Stomach smooth muscle (tissue), 2 donors: ENCODE data around the gene TLR2.

Experiments
- H3K27ac ChIP-seq: one replicate; pipeline ENCODE4 v1.7.0; 2013; ENCODE audit warnings: mild to moderate bottlenecking, low read length, inconsistent platforms
- H3K27me3 ChIP-seq, 2 donors: one replicate each; pipeline ENCODE4 v1.7.0; 2013; ENCODE audit warnings: low read length in 2 of 2; ENCODE audit not compliant: insufficient read depth in 2 of 2, control insufficient read depth in 1 of 2
- H3K36me3 ChIP-seq, 2 donors: one replicate each; pipeline ENCODE4 v1.7.0; 2013; ENCODE audit warnings: low read length in 2 of 2; ENCODE audit not compliant: control insufficient read depth in 2 of 2, insufficient read depth in 2 of 2
- H3K4me1 ChIP-seq: one replicate; pipeline ENCODE4 v1.7.0; 2013; ENCODE audit warnings: low read length; ENCODE audit not compliant: control insufficient read depth, insufficient read depth
- H3K4me3 ChIP-seq, 2 donors: one replicate each; pipeline ENCODE4 v1.7.0; 2013; ENCODE audit warnings: low read length in 2 of 2
- H3K9ac ChIP-seq, 2 donors: one replicate each; pipeline ENCODE4 v1.7.0; 2013; ENCODE audit warnings: low read length in 2 of 2, mild to moderate bottlenecking in 1 of 2
- H3K9me3 ChIP-seq, 2 donors: one replicate each; pipeline ENCODE4 v1.7.0; 2013; ENCODE audit warnings: low read length in 2 of 2; ENCODE audit not compliant: control insufficient read depth in 2 of 2
- donor health status: healthy.
- donor health status: Pancreatic carcinoma.

Gene TLR2

DNA sequence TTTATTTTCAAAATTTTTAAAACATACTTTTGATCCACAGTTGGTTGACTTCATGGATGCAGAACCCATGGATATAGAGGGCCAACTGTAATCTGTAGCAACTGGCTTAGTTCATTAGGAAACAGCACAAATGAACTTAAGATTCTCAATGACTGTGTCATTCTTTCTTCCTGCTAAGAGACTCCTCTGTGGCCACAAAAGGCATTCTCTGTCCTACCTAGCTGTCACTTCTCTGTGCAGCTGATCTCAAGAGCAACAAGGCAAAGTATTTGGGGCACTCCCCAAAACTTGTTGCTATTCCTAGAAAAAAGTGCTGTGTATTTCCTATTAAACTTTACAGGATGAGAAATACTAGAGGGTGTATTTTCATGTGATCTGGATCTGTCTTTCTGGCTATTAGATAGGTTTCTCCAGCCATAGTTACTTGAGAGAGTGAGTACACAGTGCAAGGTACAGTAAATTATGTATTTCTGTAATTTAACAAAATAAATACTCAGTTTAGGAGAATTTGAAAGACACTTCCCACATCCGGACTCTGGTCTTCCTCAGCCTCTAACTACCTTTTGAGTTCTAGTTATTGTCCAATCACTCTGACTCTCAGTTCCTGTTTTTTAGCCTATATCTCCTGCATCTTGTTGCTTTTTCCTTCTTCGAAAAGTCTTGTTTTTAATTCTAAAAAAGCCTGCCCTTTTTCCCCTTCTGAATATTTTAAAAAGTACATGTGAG is 21.8 kb downstream of the TLR2 start:
- H3K27ac ChIP-seq = no peak overlapping the region
- H3K9me3 ChIP-seq = no peaks in the 10 kb centered on the region
- no peaks in the 10 kb centered on the region for H3K36me3 ChIP-seq
- H3K4me1 ChIP-seq = no peaks in the 10 kb centered on the region
- H3K4me3 ChIP-seq = no peak overlapping the region
- H3K27me3 ChIP-seq = no peaks in the 10 kb centered on the region
- no peak overlapping the region for H3K9ac ChIP-seq

DNA sequence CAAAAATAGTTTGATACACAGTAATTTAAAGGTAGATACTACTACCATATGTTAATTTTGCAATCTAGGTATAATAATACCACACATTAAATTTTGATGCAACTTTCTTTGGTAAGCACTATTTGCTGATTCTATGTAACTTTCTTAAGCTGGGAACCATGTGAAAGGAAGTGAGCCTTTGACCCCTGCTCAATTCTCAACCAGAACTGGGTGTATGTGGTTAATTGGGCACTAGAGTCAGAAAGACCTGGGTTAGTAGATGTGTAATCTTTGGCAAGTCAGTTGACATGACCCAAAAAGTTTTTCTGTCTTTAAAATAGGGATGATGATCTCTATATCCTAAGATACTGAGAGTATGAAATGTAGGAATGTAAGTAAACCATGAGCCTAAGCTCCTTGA is 22.4 kb downstream of the TLR2 start:
- Histone ChIP-seq H3K4me1 (no peaks in the 10 kb centered on the region), H3K36me3 (no peaks in the 10 kb centered on the region), H3K4me3 (no peak overlapping the region), H3K27ac (no peak overlapping the region), H3K9ac (no peak overlapping the region), H3K9me3 (no peaks in the 10 kb centered on the region), H3K27me3 (no peaks in the 10 kb centered on the region)

DNA sequence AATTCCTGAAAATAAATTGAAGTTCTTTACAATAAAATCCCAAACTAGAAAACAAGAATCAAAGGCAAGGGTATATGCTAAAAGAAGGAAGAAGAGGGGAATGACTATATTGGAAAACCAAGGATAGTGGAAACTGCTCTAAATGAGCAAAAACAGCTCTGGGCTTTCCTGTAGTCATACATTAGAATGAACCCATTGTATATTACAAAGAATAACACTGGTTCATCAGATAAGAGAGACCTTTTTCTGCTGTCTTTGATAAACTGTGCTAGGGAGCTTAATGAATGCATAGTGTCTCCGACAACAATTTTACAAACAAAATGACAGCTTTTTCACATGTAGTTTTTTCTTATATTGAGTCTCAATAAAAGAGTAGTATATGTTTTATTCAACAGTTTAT is 26.6 kb downstream of the TLR2 start:
- Histone ChIP-seq H3K4me1 (no peaks in the 10 kb centered on the region), H3K36me3 (no peaks in the 10 kb centered on the region), H3K27ac (no peak overlapping the region), H3K27me3 (no peaks in the 10 kb centered on the region), H3K4me3 (no peak overlapping the region), H3K9ac (no peak overlapping the region), H3K9me3 (no peaks in the 10 kb centered on the region)

DNA sequence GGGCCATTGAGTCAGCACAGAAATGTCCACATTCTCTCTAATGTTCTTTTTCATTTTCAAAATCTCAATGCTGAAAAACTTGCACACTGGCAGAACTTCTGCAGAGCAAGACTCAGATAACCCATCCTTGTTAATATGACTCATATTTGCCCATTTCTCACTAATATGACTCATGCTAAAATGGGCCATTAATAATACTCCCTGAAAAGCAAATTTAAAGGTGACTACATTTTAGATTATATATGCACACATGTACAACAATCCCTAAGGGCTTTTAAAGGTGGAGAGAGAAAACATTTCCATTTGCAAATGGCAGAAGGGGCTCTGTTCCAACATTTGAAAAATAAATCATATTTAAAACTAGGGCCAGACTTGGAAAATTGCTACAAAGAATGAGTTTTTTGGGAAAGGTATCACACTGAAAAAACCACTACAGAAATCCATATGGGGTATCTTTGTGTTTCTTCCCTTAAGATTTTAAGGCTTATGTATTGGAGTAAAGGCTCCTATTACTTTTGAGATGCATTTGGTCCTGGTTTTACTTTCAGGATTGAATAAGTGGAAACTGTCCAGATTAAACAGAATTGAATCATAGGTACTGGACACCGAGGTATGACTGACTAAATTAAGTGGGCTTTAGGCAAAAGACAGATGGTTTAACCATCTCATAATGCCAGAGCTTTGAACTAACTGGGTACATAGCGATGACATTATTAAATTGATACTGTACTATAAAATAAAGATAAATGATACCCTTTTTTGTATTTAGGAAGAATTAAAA is 30.0 kb downstream of the TLR2 start:
- H3K9ac ChIP-seq = no peak overlapping the region
- H3K36me3 ChIP-seq = no peaks in the 10 kb centered on the region

DNA sequence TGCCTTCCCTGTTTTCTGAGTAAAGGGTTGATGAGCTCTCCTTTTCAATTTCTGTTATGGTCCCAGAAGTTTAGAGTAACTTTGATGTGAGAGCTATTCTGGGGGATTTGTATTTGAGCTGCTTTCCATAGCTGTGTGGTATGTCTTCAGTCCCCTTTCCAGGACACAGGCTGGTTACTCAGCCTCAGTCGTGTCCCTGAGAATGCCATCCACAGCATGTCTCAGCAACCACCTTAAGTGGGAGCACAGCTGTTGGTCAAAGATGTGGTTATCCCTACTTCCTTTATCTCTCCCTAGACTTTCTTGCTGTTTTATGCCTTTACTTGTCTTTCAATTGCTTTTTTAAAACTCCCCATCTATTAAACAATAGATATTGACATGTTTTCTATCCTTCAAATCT is 38.0 kb downstream of the TLR2 start:
- Histone ChIP-seq H3K4me1 (no peaks in the 10 kb centered on the region), H3K36me3 (no peaks in the 10 kb centered on the region), H3K27ac (no peak overlapping the region), H3K4me3 (no peak overlapping the region), H3K9me3 (no peaks in the 10 kb centered on the region), H3K27me3 (no peaks in the 10 kb centered on the region), H3K9ac (no peak overlapping the region)

More for the DNA sequence above, 30.0 kb downstream of the TLR2 start:
- H3K9me3 ChIP-seq = no peaks in the 10 kb centered on the region
- no peaks in the 10 kb centered on the region for H3K4me1 ChIP-seq
- no peaks in the 10 kb centered on the region for H3K27me3 ChIP-seq
- no peak overlapping the region for H3K4me3 ChIP-seq
- H3K27ac ChIP-seq = no peak overlapping the region

DNA sequence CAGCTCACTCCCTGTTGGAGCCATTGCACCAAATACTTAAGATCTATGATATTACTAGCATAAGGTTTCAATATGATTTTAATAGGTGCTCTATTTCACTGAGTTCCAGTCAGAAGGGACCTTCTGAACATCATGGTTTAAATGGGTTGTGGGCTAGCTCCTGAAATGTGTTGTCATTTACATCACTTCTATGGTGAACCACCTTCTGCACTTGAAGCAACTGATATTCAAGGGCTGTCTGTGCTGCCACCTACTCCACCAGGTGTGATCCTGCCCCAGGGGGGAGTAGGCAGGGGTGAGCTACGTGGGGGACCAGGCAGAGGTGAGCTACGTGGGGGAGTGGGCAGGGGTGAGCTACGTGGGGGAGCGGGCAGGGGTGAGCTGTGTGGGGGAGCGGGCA is 40.5 kb downstream of the TLR2 start:
- Histone ChIP-seq H3K9me3 (no peaks in the 10 kb centered on the region), H3K4me3 (no peak overlapping the region), H3K9ac (no peak overlapping the region), H3K4me1 (no peaks in the 10 kb centered on the region), H3K27ac (no peak overlapping the region), H3K36me3 (no peaks in the 10 kb centered on the region), H3K27me3 (no peaks in the 10 kb centered on the region)

DNA sequence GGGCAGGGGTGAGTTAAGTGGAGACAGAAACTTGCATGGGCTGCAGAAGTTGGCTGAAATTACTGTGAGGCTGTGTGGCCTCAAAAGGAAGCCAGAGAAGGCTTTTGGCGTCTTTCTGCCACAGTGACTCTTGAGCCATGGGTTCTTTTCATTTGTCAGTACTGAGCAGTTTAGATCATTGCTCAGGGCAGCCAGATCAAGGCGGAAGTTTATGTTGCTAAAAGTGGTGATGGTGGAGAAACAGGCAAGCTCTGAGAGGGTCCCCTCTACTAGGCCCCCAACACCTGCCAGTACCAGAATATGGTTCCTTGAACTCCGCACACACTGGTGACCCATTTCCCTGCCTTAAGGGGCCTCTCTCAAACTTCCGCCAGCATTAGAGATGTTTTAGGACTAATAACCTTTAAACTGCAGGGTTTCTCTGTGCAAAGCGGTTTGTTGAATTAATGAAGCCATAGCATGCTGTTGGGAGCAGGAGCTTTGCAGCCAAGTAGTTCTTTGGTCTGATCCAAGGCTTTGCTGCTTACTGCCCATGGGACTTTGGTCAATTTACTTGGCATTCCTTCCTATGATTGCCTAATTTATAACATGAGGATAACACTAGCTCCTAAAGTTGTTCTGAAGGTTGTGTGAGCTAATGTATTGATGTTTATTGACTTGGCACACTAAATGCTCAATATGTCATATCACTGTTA is 41.2 kb downstream of the TLR2 start:
- Histone ChIP-seq H3K4me1 (no peaks in the 10 kb centered on the region), H3K9me3 (no peaks in the 10 kb centered on the region)

DNA sequence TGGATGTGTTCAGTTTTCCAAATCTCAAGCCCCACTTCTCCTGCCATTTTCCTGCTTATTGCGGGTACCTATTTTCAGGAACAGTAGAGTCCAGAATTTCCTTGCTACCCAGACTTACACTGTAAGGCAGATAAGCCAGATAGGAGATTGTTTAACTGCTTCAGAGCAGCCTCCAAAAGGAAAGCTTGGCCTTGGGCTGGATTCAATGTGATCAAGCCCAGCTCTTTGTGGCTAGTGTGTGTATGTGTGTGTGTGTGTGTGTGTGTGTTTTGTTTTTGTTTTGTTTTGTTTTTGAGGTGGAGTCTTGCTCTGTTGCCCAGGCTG is 41.7 kb downstream of the TLR2 start:
- H3K4me1 ChIP-seq = no peaks in the 10 kb centered on the region
- H3K9me3 ChIP-seq = no peaks in the 10 kb centered on the region

More for the DNA sequence above, 41.2 kb downstream of the TLR2 start:
- no peak overlapping the region for H3K27ac ChIP-seq
- H3K9ac ChIP-seq = no peak overlapping the region
- H3K4me3 ChIP-seq = no peak overlapping the region
- no peaks in the 10 kb centered on the region for H3K36me3 ChIP-seq
- no peaks in the 10 kb centered on the region for H3K27me3 ChIP-seq

DNA sequence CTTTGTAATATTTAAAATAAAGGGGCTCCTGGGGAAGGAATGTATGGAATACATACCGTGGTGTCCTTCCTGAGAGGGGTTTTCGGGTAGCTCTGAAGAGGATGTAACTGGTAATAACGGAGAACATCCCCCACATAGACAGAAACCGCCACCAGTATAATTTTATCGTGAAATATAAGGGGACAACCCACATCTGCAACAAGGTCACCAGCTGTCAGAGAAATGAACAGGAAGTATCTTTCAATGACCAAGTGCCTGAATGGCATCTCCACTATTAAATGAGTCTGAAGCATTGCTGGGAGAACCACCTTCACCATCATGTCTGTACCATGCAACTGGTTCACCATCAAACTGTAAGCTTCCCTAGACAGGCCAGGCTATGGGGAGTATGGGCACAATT is 44.1 kb downstream of the TLR2 start:
- H3K27me3 ChIP-seq = no peaks in the 10 kb centered on the region
- no peaks in the 10 kb centered on the region for H3K4me1 ChIP-seq
- no peak overlapping the region for H3K9ac ChIP-seq
- H3K9me3 ChIP-seq = no peaks in the 10 kb centered on the region
- no peak overlapping the region for H3K27ac ChIP-seq
- H3K4me3 ChIP-seq = no peak overlapping the region
- no peaks in the 10 kb centered on the region for H3K36me3 ChIP-seq

More for the DNA sequence above, 41.7 kb downstream of the TLR2 start:
- H3K36me3 ChIP-seq = no peaks in the 10 kb centered on the region
- H3K27ac ChIP-seq = no peak overlapping the region
- no peaks in the 10 kb centered on the region for H3K27me3 ChIP-seq
- H3K4me3 ChIP-seq = no peak overlapping the region
- no peak overlapping the region for H3K9ac ChIP-seq

DNA sequence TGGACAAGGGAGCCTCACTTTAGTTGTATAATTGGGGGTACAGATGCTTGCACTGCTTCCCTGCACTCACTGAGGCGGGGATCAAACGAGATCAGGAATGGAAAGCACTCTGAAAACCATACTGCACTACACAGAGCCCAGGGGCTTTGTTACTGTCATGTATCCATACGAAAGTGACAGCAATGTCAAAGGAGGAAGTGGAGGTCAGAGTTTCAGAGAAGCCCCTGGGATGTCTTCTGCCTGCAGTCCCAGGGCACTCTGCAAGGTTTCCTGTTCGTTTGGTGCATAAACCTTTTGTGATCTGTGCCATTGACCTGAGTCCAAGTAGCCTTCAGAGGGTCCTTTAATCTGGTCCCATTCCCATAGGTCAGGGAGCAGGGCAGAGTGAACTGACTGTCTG is 44.6 kb downstream of the TLR2 start:
- Histone ChIP-seq H3K9ac (no peak overlapping the region), H3K27ac (no peak overlapping the region), H3K9me3 (no peaks in the 10 kb centered on the region), H3K27me3 (no peaks in the 10 kb centered on the region), H3K4me1 (no peaks in the 10 kb centered on the region), H3K36me3 (no peaks in the 10 kb centered on the region), H3K4me3 (no peak overlapping the region)

DNA sequence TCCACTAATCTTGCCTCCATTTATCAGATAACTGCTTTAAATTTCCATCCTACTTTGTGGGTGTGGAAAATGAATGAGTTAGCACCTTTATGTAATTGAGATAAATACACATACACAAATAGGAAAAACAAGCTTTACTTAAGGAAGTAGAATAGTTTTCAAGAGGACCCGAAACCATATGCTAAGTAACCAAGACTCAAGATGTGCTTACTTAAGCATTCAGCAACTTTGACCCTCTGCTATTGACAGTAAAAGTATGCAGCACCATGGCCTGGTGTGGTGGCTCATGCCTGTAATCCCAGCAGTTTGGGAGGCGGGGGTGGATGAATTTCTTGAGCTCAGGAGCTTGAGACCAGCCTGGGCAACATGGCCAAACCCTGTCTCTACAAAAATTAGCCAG is 45.8 kb downstream of the TLR2 start:
- no peak overlapping the region for H3K9ac ChIP-seq
- H3K9me3 ChIP-seq = no peaks in the 10 kb centered on the region
- no peaks in the 10 kb centered on the region for H3K36me3 ChIP-seq
- no peaks in the 10 kb centered on the region for H3K27me3 ChIP-seq
- no peak overlapping the region for H3K27ac ChIP-seq
- H3K4me3 ChIP-seq = no peak overlapping the region
- H3K4me1 ChIP-seq = no peaks in the 10 kb centered on the region
